Trophoblast cell (in vitro differentiated cells and primary cell): Measurements from ENCODE around the gene RAB13.
A peak's percentile ranks its signal among the peaks of the same experiment; 100 is the strongest.
"Not testable (repeated sequence)": the region's sequence is repeated elsewhere in the genome, so short reads cannot be mapped to it uniquely, and the experiment has no call there.

ENCODE experiments used
- DNase-seq, 2 donors: peaks; one replicate each; pipeline ENCODE4 v3.0.0-alpha.2; 2016
- H2AFZ ChIP-seq: 2 replicates; pipeline ENCODE4 v1.6.1; 2013; ENCODE audit warnings: low read length, moderate library complexity, mild to moderate bottlenecking; ENCODE audit not compliant: insufficient read depth, poor library complexity
- H2AK5ac ChIP-seq: 2 replicates; pipeline ENCODE4 v1.6.1; 2013; ENCODE audit warnings: mild to moderate bottlenecking, low read length
- H2BK120ac ChIP-seq: 2 replicates; pipeline ENCODE4 v1.6.1; 2013; ENCODE audit warnings: low read length, mild to moderate bottlenecking, moderate library complexity; ENCODE audit not compliant: insufficient read depth, poor library complexity
- H2BK12ac ChIP-seq: 2 replicates; pipeline ENCODE4 v1.6.1; 2013; ENCODE audit warnings: mild to moderate bottlenecking, low read length, moderate library complexity
- H2BK5ac ChIP-seq: 2 replicates; pipeline ENCODE4 v1.6.1; 2013; ENCODE audit warnings: low read length, low read depth, moderate library complexity, mild to moderate bottlenecking; ENCODE audit not compliant: poor library complexity
- H3K14ac ChIP-seq: 2 replicates; pipeline ENCODE4 v1.6.1; 2013; ENCODE audit warnings: mild to moderate bottlenecking, low read length
- H3K18ac ChIP-seq: 2 replicates; pipeline ENCODE4 v1.6.1; 2013; ENCODE audit warnings: mild to moderate bottlenecking, low read length
- H3K23ac ChIP-seq: 2 replicates; pipeline ENCODE4 v1.6.1; 2013; ENCODE audit warnings: low read length
- H3K27ac ChIP-seq: 2 replicates; pipeline ENCODE4 v1.5.1; 2013; ENCODE audit warnings: low read depth, mild to moderate bottlenecking, inconsistent platforms, low read length, moderate library complexity
- H3K27me3 ChIP-seq: 2 replicates; pipeline ENCODE4 v1.6.1; 2013; ENCODE audit warnings: inconsistent platforms, mild to moderate bottlenecking, low read length, moderate library complexity; ENCODE audit not compliant: insufficient read depth
- H3K36me3 ChIP-seq, 2 experiments: 1 replicate in 1 of 2; 2 replicates in 1 of 2; pipeline ENCODE4 v1.6.1; 2013; ENCODE audit warnings: low read length in 2 of 2, mild to moderate bottlenecking in 2 of 2, moderate library complexity in 1 of 2; ENCODE audit not compliant: insufficient read depth in 2 of 2, control insufficient read depth in 1 of 2
- H3K4ac ChIP-seq: 2 replicates; pipeline ENCODE4 v1.6.1; 2013; ENCODE audit warnings: low read depth, mild to moderate bottlenecking, low read length, moderate library complexity
- H3K4me1 ChIP-seq, 2 experiments: 1 replicate in 1 of 2; 2 replicates in 1 of 2; pipeline ENCODE4 v1.6.1; 2013; ENCODE audit warnings: low read length in 2 of 2, mild to moderate bottlenecking in 2 of 2, moderate library complexity in 1 of 2; ENCODE audit not compliant: insufficient read depth in 2 of 2, control insufficient read depth in 1 of 2
- H3K4me2 ChIP-seq: 2 replicates; pipeline ENCODE4 v1.6.1; 2013; ENCODE audit warnings: inconsistent platforms, mild to moderate bottlenecking, low read length, moderate library complexity
- H3K4me3 ChIP-seq: 2 replicates; pipeline ENCODE4 v1.5.1; 2013; ENCODE audit warnings: mild to moderate bottlenecking, low read depth, low read length, inconsistent platforms
- H3K79me1 ChIP-seq: one replicate; pipeline ENCODE4 v1.6.1; 2013; ENCODE audit warnings: low read length
- H3K79me2 ChIP-seq: 2 replicates; pipeline ENCODE4 v1.6.1; 2013; ENCODE audit warnings: low read length, mild to moderate bottlenecking; ENCODE audit not compliant: control insufficient read depth, insufficient read depth, poor library complexity
- H3K9ac ChIP-seq: 2 replicates; pipeline ENCODE4 v1.6.1; 2013; ENCODE audit warnings: mild to moderate bottlenecking, low read length
- H3K9me3 ChIP-seq: 2 replicates; pipeline ENCODE4 v1.6.1; 2013; ENCODE audit warnings: low read depth, mild to moderate bottlenecking, control low read depth, inconsistent platforms, low read length; ENCODE audit not compliant: insufficient read depth
- H4K12ac ChIP-seq: 2 replicates; pipeline ENCODE4 v1.6.1; 2013; ENCODE audit warnings: low read depth, mild to moderate bottlenecking, low read length, moderate library complexity
- H4K8ac ChIP-seq: 2 replicates; pipeline ENCODE4 v1.6.1; 2013; ENCODE audit warnings: low read depth, mild to moderate bottlenecking, low read length, moderate library complexity
- H4K91ac ChIP-seq: one replicate; pipeline ENCODE4 v1.6.1; 2013; ENCODE audit warnings: low read depth, mild to moderate bottlenecking, low read length, moderate library complexity
- WGBS: extraction: QIAGEN DNeasy Blood & Tissue Kit; methylation state at CpG from one replicate; pipeline ENCODE4 v1.1.7; 2013; ENCODE audit warnings: missing lambda C conversion rate; ENCODE audit not compliant: insufficient read length, insufficient coverage; ENCODE audit errors: extremely low coverage; 5-methylcytosine and 5-hydroxymethylcytosine counted together

The RAB13 gene

DNA sequence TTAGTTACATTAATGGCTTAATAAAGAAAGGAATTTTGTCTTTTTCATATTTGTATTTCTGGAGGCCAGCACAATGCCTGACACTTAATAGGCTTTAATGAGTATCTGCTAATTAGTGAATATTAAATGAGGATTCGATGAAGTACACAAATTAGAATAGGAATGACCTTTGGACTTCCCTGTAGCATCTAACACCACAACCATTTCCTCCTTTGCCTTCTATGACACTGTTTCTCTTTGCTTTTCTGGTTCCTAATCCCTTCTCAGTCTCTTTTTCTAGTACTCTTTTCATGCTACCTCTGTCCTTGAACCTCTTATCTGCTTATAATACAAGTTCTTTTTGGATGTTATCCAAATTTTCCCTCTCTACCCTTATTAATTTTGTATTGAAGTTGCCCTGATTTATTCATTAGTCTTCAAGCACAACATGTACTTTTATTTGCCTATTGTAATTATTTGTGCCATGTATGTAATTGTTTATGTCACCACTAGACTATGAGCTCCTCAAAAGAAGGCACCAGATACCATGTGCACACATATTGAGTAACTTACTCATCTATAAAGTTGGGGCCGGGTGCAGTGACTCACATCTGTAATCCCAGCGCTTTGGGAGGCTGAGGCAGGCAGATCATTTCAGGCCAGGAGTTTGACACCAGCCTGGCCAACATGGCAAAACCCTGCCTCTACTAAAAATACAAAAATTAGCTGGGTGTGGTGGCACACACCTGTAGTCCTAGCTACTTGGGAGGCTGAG lies 28.2 kb upstream of the RAB13 start:
- Histone ChIP-seq H3K4me2 (no peak overlapping the region), H2BK12ac (no peak overlapping the region), H2AFZ (no peak overlapping the region), H3K4ac (no peak overlapping the region), H3K18ac (no peak overlapping the region), H3K27me3 (no peaks in the 10 kb centered on the region), H3K23ac (no peak overlapping the region), H3K4me3 (no peak overlapping the region), H4K12ac (no peak overlapping the region), H4K8ac (no peak overlapping the region), H3K9ac (no peak overlapping the region), H3K14ac (no peak overlapping the region), H3K4me1 (no peaks in the 10 kb centered on the region), H2BK5ac (no peak overlapping the region), H3K27ac (no peak overlapping the region), H3K79me1 (no peaks in the 10 kb centered on the region), H2BK120ac (no peak overlapping the region), H3K9me3 (no peaks in the 10 kb centered on the region), H2AK5ac (no peak overlapping the region), H3K79me2 (no peaks in the 10 kb centered on the region), H4K91ac (no peak overlapping the region), H3K36me3 (no peaks in the 10 kb centered on the region)
- no peak for DNase-seq
- no CpG with 5 or more reads among the region's 3 CpGs for WGBS

DNA sequence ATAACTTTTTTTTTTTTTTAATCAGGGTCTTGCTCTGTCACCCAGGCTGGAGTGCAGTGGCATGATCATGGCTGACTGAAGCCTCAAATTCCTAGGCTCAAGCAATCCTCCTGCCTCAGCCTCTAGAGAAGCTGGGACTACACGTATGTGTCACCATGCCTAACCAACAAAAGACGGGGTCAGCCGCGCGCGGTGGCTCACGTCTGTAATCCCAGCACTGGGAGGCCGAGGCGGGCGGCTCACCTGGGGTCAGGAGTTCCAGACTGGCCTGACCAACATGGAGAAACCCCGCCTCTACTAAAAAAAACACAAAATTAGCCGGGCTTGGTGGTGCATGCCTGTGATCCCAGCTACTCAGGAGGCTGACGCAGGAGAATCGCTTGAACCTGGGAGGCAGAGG lies 26.4 kb upstream of the RAB13 start:
- H3K9ac ChIP-seq, H3K4ac ChIP-seq, H2AFZ ChIP-seq, H3K4me1 ChIP-seq, H4K8ac ChIP-seq, H2BK120ac ChIP-seq, H2BK5ac ChIP-seq, H3K79me1 ChIP-seq, H2AK5ac ChIP-seq, H3K4me2 ChIP-seq, H3K23ac ChIP-seq, H4K91ac ChIP-seq, H3K4me3 ChIP-seq, H3K79me2 ChIP-seq, H3K36me3 ChIP-seq, H3K27ac ChIP-seq, H3K14ac ChIP-seq, H2BK12ac ChIP-seq, H3K27me3 ChIP-seq, H3K18ac ChIP-seq, H4K12ac ChIP-seq, H3K9me3 ChIP-seq: not testable (repeated sequence)
- peak in 1 of 2 donors; percentile 34 for DNase-seq
- WGBS, result no CpG with 5 or more reads among the region's 14 CpGs

DNA sequence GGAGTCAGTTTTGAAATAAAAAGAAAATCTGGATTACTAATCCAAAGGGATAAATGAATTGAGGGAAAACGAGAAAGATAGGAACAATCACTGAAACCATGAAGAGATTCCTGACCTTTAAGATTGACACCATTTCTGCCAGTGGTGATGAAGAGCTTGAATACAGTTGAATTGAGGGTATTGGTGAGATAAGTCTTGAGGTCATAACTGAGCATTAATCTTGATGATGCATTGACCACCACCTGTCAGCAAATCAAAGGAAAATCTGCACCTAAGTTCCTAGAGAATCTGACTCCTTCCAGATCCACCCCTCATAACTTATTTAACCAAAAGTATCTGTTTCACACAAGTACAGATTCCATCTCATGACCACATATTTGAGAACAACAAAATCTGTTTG lies 26.0 kb upstream of the RAB13 start:
- H3K18ac ChIP-seq, result no peak overlapping the region
- no peak overlapping the region for H2AFZ ChIP-seq
- no peak overlapping the region for H3K14ac ChIP-seq
- DNase-seq, result no peak
- H3K4me2 ChIP-seq, result no peak overlapping the region
- H2BK120ac ChIP-seq, result no peak overlapping the region
- no peak overlapping the region for H4K91ac ChIP-seq
- H3K9ac ChIP-seq, result no peak overlapping the region
- H3K27me3 ChIP-seq, result no peaks in the 10 kb centered on the region
- H3K79me2 ChIP-seq, result no peaks in the 10 kb centered on the region
- no peak overlapping the region for H2AK5ac ChIP-seq
- H3K79me1 ChIP-seq, result no peaks in the 10 kb centered on the region
- WGBS, result no CpG with 5 or more reads among the region's 1 CpG
- H2BK5ac ChIP-seq, result no peak overlapping the region
- no peaks in the 10 kb centered on the region for H3K9me3 ChIP-seq
- H3K4me1 ChIP-seq, result no peaks in the 10 kb centered on the region
- no peak overlapping the region for H3K4me3 ChIP-seq
- H4K8ac ChIP-seq, result no peak overlapping the region
- H4K12ac ChIP-seq, result no peak overlapping the region
- no peaks in the 10 kb centered on the region for H3K36me3 ChIP-seq
- H3K4ac ChIP-seq, result no peak overlapping the region
- H3K27ac ChIP-seq, result no peak overlapping the region
- no peak overlapping the region for H2BK12ac ChIP-seq
- no peak overlapping the region for H3K23ac ChIP-seq

- no peak overlapping the region for H4K12ac ChIP-seq
- peaks cover 0 to 2% of the 10 kb centered on the region in 2 experiments for H3K4me1 ChIP-seq
- no peak overlapping the region for H2BK120ac ChIP-seq
- no peak overlapping the region for H3K9ac ChIP-seq
- no peak overlapping the region for H3K4me3 ChIP-seq
- no peak overlapping the region for H3K27ac ChIP-seq
- H3K27me3 ChIP-seq, result no peaks in the 10 kb centered on the region
- no CpG with 5 or more reads among the region's 3 CpGs for WGBS
- H3K4me2 ChIP-seq, result no peak overlapping the region
- no peak overlapping the region for H2BK12ac ChIP-seq
- DNase-seq, result no peak
- H3K79me1 ChIP-seq, result no peaks in the 10 kb centered on the region
- H3K18ac ChIP-seq, result no peak overlapping the region
- H3K23ac ChIP-seq, result no peak overlapping the region
- H2AFZ ChIP-seq, result no peak overlapping the region
- no peak overlapping the region for H3K14ac ChIP-seq
- H3K4ac ChIP-seq, result no peak overlapping the region
- H2AK5ac ChIP-seq, result no peak overlapping the region
- no peak overlapping the region for H2BK5ac ChIP-seq
- H3K9me3 ChIP-seq, result no peaks in the 10 kb centered on the region
- H4K91ac ChIP-seq, result no peak overlapping the region
- H3K79me2 ChIP-seq, result no peaks in the 10 kb centered on the region
- no peaks in the 10 kb centered on the region for H3K36me3 ChIP-seq
- no peak overlapping the region for H4K8ac ChIP-seq
These were observed 20.0 kb upstream of the RAB13 start for GRCh38 chr1:154006136-154006535.
